Esophagus squamous epithelium (tissue), 5 donors: Measurements from ENCODE around the gene PDLIM7. TPM values are rescaled to one million over a fixed set of nuclear protein-coding genes. Genes with fewer than 3 reads are reported as not detected.

Experiments
- DNase-seq: peaks from one replicate; lab custom pipeline; 2025; lab: John Stamatoyannopoulos, UW
- H3K27ac ChIP-seq, 4 donors: fragments of 200-600 bp; sonication (generic); one replicate each; pipeline ENCODE4 v1.5.1; 2016 to 2019; ENCODE audit warnings: mild to moderate bottlenecking in 1 of 4
- H3K27me3 ChIP-seq, 4 donors: fragments of 200-600 bp; sonication (generic); 1 replicate in 3 of 4; 2 replicates in 1 of 4; pipeline versions ENCODE4 v1.5.1 to v1.6.0; 2017 to 2021; ENCODE audit warnings: antibody characterized with exemption in 1 of 4
- H3K36me3 ChIP-seq, 3 donors: fragments of 200-600 bp; sonication (generic); one replicate each; pipeline ENCODE4 v1.5.1; 2016 to 2019
- H3K4me1 ChIP-seq, 3 donors: fragments of 200-600 bp; sonication (generic); one replicate each; pipeline ENCODE4 v1.5.1; 2017 to 2019
- H3K4me3 ChIP-seq, 4 donors: fragments of 200-600 bp; sonication (generic); 1 replicate in 3 of 4; 2 replicates in 1 of 4; pipeline ENCODE4 v1.5.1; 2016 to 2019; ENCODE audit warnings: mild to moderate bottlenecking in 2 of 4, moderate library complexity in 1 of 4
- H3K9me3 ChIP-seq, 3 donors: fragments of 200-600 bp; sonication (generic); one replicate each; pipeline ENCODE4 v1.5.1; 2016 to 2019
- CTCF ChIP-seq, 6 experiments: fragments of 450-650 bp in 4 of 6; fragments of 200-600 bp in 2 of 6; sonication (generic) in 2 of 6; IDR thresholded peaks; one replicate each; pipeline ENCODE4 v1.5.1; 2016 to 2019; ENCODE audit warnings: antibody characterized with exemption in 6 of 6, mild to moderate bottlenecking in 4 of 6, moderate library complexity in 4 of 6
- POLR2A ChIP-seq, 4 donors: fragments of 450-650 bp; IDR thresholded peaks; one replicate each; pipeline ENCODE4 v1.6.1; 2017; ENCODE audit warnings: antibody characterized with exemption in 4 of 4, mild to moderate bottlenecking in 4 of 4, moderate library complexity in 3 of 4
- WGBS, 2 donors: methylation state at CpG; one replicate each; pipeline ENCODE4 v1.1.5; 2018; 5-methylcytosine and 5-hydroxymethylcytosine counted together
- intact Hi-C: fragments of 100-400 bp; cut with DNase I; formaldehyde crosslinking; loops from one replicate; pipeline ENCODE4 v1.15.0; 2022
- total RNA-seq, 4 donors: library from RNA; depleted of rRNA; stranded (reverse); fragments of >200 nt; gene quantifications; one replicate each; pipeline ENCODE4 v1.1.0, GENCODE V29; 2016
- donor health status: DM: yes; HTN: yes; CAD: no.

PDLIM7 gene
- total RNA-seq, 4 donors from 2014 or later = 17.1 to 81.6 (median 33.6) TPM

- 0 to 5% methylated on average over 10 to 11 of the region's 89 CpGs for WGBS, 2 donors
- TF ChIP-seq POLR2A (IDR thresholded peaks at IDR 0.05) (peak in 1 of 4 donors; percentile 27), CTCF (IDR thresholded peaks at IDR 0.05) (peak in 3 of 6 experiments; percentile 8 to 37 (median 20))
- H3K9me3 ChIP-seq = no peaks in the 10 kb centered on the region
- peak within 1 kb of the TSS; percentile 45 to 82 (median 70) for H3K4me3 ChIP-seq
- intact Hi-C loops = no loop called here
- H3K27me3 ChIP-seq = peaks cover 0 to 46% (median 0%) of the 10 kb centered on the region in 4 donors
- H3K36me3 ChIP-seq = peaks cover under 1 to 12% (median 8%) of the 10 kb centered on the region in 3 donors
- H3K27ac ChIP-seq = peak within 1 kb of the TSS in 3 of 4 donors; percentile 61 to 63 (median 62)
- no peak for DNase-seq
- H3K4me1 ChIP-seq = peaks cover 29 to 78% (median 32%) of the 10 kb centered on the region in 3 donors
Observed at GRCh38 chr5:177446200-177447065, 51.0 kb downstream of the PDLIM7 start, which contains the start of gene PRR7. TSS of gene PRR7 (plus strand) at chr5:177446814. CDS start at chr5:177455068, 8,254 bp downstream.

- intact Hi-C loops = no loop called here
- H3K36me3 ChIP-seq = peaks cover 6 to 18% (median 14%) of the 10 kb centered on the region in 3 donors
- H3K27me3 ChIP-seq = peaks cover 0 to 43% (median 0%) of the 10 kb centered on the region in 4 donors
- DNase-seq = no peak
- TF ChIP-seq CTCF (IDR thresholded peaks at IDR 0.05) (no peak), POLR2A (IDR thresholded peaks at IDR 0.05) (no peak)
- H3K27ac ChIP-seq = peak overlapping the region in 1 of 4 donors; percentile 61
- 3 to 6% methylated on average over 7 to 8 of the region's 8 CpGs for WGBS, 2 donors
- peak overlapping the region in 3 of 4 donors; percentile 45 to 82 (median 72) for H3K4me3 ChIP-seq
- H3K4me1 ChIP-seq = peaks cover 29 to 78% (median 32%) of the 10 kb centered on the region in 3 donors
- H3K9me3 ChIP-seq = no peaks in the 10 kb centered on the region
Observed at GRCh38 chr5:177445917-177446199, 51.5 kb downstream of the PDLIM7 start.

GRCh38 chr5:177445052-177445916 lies 52.1 kb downstream of the PDLIM7 start:
- no peak for DNase-seq
- intact Hi-C loops = no loop called here
- TF ChIP-seq POLR2A (IDR thresholded peaks at IDR 0.05) (no peak), CTCF (IDR thresholded peaks at IDR 0.05) (no peak)
- Histone ChIP-seq H3K9me3 (no peaks in the 10 kb centered on the region), H3K4me3 (no peak overlapping the region), H3K4me1 (peaks cover 29 to 75% (median 32%) of the 10 kb centered on the region in 3 donors), H3K27me3 (peaks cover 0 to 38% (median 0%) of the 10 kb centered on the region in 4 donors), H3K27ac (no peak overlapping the region), H3K36me3 (peaks cover 11 to 24% (median 14%) of the 10 kb centered on the region in 3 donors)
- 41 to 50% methylated on average over 9 to 10 of the region's 10 CpGs for WGBS, 2 donors

GRCh38 chr5:177444106-177445051 lies 53.0 kb downstream of the PDLIM7 start:
- no peak for DNase-seq
- 37 to 54% methylated on average over 3 to 5 of the region's 7 CpGs for WGBS, 2 donors

More at GRCh38 chr5:177444106-177445051, 53.0 kb downstream of the PDLIM7 start:
- no peak for TF ChIP-seq POLR2A (IDR thresholded peaks at IDR 0.05)
- TF ChIP-seq CTCF (IDR thresholded peaks at IDR 0.05) = no peak
- peaks cover 26 to 66% (median 26%) of the 10 kb centered on the region in 3 donors for H3K4me1 ChIP-seq
- H3K36me3 ChIP-seq = peaks cover 11 to 28% (median 14%) of the 10 kb centered on the region in 3 donors
- peaks cover 0 to 30% (median 0%) of the 10 kb centered on the region in 4 donors for H3K27me3 ChIP-seq
- intact Hi-C loops = no loop called here
- H3K4me3 ChIP-seq = no peak overlapping the region
- no peaks in the 10 kb centered on the region for H3K9me3 ChIP-seq
- H3K27ac ChIP-seq = no peak overlapping the region
